ENCODE data around the gene CMC4.

Gene CMC4

GRCh38 chrX:155046129-155046810, 24.7 kb downstream of the CMC4 start:
- DNase-seq (ENCODE audit: low read depth): no peak

DNA sequence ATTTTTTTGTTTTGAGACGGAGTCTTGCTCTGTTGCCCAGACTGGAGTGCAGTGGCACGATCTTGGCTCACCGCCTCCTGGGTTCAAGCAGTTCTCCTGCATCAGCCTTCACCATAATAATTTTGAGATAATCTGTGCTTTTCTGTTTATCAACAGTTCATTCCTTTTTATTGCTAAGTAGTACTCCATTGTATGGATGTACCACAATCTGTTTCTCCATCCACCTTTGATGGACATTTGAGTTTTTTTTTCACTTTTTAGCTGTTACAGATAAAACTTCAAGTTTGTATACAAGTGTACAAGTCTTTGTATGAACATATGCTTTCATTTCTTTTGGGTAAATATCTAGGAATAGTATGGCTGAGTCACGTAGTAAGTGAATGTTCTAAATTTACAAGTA, 35.2 kb downstream of the CMC4 start:
- no peak for TF ChIP-seq CTCF (conservative IDR thresholded peaks at IDR 0.05; ENCODE audit: control insufficient read depth, insufficient read depth, low read depth, low read length)
- H3K4me3 ChIP-seq (ENCODE audit: control insufficient read depth, low read depth, low read length): no peak overlapping the region
- no peak for DNase-seq (ENCODE audit: low read depth)

More at GRCh38 chrX:155046129-155046810, 24.7 kb downstream of the CMC4 start:
- H3K4me3 ChIP-seq (ENCODE audit: control insufficient read depth, low read depth, low read length): no peak overlapping the region
- TF ChIP-seq CTCF (conservative IDR thresholded peaks at IDR 0.05; ENCODE audit: control insufficient read depth, insufficient read depth, low read depth, low read length): no peak

GRCh38 chrX:155031657-155032056, 39.3 kb downstream of the CMC4 start:
- TF ChIP-seq CTCF (conservative IDR thresholded peaks at IDR 0.05; ENCODE audit: control insufficient read depth, insufficient read depth, low read depth, low read length): no peak
- no peak overlapping the region for H3K4me3 ChIP-seq (ENCODE audit: control insufficient read depth, low read depth, low read length)
- DNase-seq (ENCODE audit: low read depth): no peak

- H3K4me3 ChIP-seq (ENCODE audit: control insufficient read depth, low read depth, low read length): no peak overlapping the region
- DNase-seq (ENCODE audit: low read depth): peak; percentile 53
These were observed 42.1 kb downstream of the CMC4 start for GRCh38 chrX:155028877-155029291.

GRCh38 chrX:155028129-155028528, 42.8 kb downstream of the CMC4 start:
- TF ChIP-seq CTCF (conservative IDR thresholded peaks at IDR 0.05; ENCODE audit: control insufficient read depth, insufficient read depth, low read depth, low read length): no peak
- DNase-seq (ENCODE audit: low read depth): no peak
- peak overlapping the region; percentile 75 for H3K4me3 ChIP-seq (ENCODE audit: control insufficient read depth, low read depth, low read length)

More at GRCh38 chrX:155028877-155029291, 42.1 kb downstream of the CMC4 start:
- no peak for TF ChIP-seq CTCF (conservative IDR thresholded peaks at IDR 0.05; ENCODE audit: control insufficient read depth, insufficient read depth, low read depth, low read length)

DNA sequence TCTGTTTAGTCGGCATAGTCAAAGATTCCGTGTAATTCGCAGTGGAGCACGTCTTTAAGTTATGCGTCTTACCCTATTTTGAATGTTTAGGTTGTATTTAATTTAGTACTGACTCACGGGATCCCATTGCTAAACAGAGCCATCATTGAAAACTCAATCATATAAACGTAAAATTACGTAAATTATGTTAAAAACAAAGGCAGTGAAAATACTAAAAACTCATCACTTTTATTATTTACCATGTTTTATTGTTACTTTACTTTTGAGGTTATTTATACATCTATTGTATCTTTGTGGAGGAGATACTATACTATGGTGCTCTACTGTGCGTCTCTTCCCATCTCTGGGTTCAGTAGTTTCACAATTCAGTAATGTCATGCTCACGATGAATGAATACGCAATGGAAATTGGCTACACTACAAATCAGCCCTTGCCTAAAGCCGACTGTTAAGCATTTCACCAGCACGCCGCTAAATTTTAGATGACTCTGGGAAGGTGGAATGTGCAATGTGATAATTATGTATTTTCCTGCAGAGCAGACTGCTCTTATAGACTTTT, 43.3 kb downstream of the CMC4 start:
- no peak for TF ChIP-seq CTCF (conservative IDR thresholded peaks at IDR 0.05; ENCODE audit: control insufficient read depth, insufficient read depth, low read depth, low read length)
- H3K4me3 ChIP-seq (ENCODE audit: control insufficient read depth, low read depth, low read length): peak overlapping the region; percentile 75
- peak; percentile 82 for DNase-seq (ENCODE audit: low read depth)
